HepG2 (cell line): ENCODE results near the gene ULK4.
"Not testable (repeated sequence)": the region's sequence is repeated elsewhere in the genome, so short reads cannot be mapped to it uniquely, and the experiment has no call there.

Experiments used
- KDM5B ChIP-seq: sonication (generic); formaldehyde crosslinking; IDR thresholded peaks from 2 replicates; pipeline ENCODE4 v1.4.0; 2020; ENCODE audit warnings: missing genetic modification reagents, mild to moderate bottlenecking, borderline replicate concordance
- NFIC ChIP-seq: IDR thresholded peaks from 2 replicates; pipeline ENCODE4 v1.6.1; 2012; ENCODE audit warnings: mild to moderate bottlenecking, low read length, inconsistent platforms

DNA sequence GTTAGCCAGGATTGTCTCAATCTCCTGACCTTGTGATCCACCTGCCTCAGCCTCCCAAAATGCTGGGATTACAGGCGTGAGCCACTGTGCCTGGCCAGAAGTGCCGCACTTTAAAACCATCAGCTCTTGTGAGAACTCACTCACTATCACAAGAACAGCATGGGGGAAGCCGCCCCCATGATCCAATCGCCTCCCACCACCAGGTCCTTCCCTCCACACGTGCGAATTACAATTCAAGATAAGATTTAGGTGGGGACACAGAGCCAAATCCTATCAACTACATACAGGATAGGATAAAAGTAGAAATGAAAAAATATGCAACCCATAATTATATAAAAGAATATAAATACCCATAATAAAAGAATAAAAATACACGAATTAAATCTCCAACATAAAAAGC is 199.0 kb downstream of the ULK4 start:
- TF ChIP-seq KDM5B, NFIC: not testable (repeated sequence)
